NCI-H2107 treated with DMSO at 0.1 percent for 48 hours (cell line): ENCODE measurements around the gene NTN1.
"Not testable (repeated sequence)": the region's sequence is repeated elsewhere in the genome, so short reads cannot be mapped to it uniquely, and the experiment has no call there.

ENCODE experiments used
- DNase-seq: peaks from one replicate; lab custom pipeline; 2025; ENCODE audit not compliant: unreplicated experiment; lab: John Stamatoyannopoulos, UW

NTN1 gene

DNA sequence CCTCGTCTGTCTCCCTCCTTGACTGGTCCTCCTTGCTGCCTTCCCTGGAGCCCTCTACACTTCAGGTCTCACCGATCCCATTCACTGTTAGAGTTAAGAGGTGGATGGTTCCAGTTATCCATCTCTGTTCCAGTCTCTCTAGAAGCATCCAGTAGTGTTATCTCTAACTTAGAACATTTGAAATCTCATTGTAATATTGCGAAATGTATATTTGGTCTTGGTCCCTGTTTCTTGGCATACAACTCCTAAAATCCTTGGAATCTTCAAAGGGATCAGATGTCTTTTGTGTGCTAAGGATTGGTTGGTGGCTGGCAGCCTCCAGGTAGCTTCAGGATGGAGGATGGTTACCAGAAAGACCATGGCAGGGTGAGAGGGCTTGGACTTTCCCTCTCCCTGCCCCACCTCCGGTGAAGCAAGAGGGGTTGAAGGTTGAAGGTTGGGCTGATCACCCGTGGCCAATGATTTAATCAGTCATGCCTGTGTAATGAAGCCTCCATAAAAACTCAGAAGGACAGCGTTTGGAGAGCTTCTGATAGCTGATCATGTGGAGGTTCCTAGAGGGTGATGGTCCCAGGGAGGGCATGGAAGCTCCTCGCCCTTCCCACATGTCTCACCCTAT is 59.1 kb downstream of the NTN1 start:
- DNase-seq, result no peak

DNA sequence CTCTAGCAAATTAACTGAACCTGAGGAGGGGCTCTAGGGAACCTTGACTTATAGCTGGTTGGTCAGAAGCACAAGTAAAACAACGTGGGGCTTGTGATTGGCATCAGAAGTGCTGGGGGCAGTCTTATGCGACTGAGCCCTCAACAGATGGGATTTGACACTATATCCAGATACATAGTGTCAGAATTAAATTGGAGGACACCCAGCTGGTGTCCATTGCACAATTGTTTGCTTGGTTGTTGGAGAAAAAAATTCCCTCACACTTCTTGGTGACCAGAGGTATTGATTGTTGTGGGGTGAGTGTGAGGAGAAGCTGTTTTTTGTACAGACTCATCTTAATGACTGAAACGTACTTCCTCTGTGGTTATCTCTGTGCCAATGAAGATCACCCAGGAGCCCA is 59.7 kb downstream of the NTN1 start:
- no peak for DNase-seq

DNA sequence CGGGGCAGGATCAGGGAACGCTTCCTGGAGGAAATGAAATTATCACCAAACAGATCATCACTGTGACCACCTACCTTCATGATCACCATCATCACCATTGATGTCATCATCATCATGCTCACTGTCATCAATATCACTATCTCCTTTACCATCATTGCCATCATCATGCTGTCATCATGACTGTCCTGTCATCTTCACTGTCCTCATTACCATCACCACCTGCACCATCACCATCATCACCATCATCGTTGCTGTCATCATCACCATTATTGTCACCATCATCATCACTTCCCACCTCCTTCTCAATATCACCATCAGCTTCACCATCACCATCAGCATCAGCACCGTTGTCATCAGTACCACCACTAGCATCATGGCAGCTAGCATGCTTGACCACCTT is 65.3 kb downstream of the NTN1 start:
- no peak for DNase-seq

DNA sequence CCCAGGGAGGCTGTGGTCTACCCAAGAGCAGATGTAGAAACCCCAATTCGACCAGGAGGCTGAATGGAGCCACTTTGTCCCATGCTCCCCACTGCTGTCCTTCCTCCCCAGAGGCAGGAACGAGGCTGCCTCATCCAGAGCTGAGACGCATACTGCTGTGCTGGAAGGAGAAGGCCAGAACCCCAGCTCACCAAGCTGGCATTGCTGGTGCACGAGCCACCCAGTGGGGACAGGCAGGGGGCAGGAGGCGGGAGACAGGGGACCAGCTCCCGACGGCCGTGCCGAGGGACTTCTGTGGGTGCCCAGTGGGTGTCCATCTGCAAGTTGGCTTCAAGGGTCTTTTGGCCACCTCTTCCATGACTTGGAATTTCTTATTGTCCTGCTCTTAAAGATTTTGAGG is 66.6 kb downstream of the NTN1 start:
- DNase-seq, result no peak

DNA sequence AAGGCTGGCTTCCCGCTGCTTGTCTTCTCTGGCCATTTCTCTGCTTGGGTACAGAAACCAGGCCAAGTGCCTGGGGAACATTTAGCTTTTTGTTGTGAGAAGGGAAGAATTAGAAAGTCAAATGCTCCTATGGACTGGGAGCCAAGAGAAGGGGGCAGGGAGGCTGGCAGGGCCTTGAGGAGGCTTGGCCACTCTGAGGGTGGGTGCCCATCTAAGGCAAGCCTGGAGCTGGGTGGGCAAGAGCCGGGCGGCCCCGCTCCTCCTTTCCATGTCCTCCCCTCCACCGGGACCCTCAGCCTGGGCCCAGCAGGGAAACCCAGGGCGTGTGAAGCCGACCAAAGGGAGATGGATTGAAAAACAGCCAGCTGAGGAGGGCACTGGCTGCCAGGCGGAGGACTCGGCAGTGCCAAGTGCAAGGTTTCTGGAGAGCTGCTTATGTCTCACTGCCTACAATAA is 69.4 kb downstream of the NTN1 start:
- no peak for DNase-seq

DNA sequence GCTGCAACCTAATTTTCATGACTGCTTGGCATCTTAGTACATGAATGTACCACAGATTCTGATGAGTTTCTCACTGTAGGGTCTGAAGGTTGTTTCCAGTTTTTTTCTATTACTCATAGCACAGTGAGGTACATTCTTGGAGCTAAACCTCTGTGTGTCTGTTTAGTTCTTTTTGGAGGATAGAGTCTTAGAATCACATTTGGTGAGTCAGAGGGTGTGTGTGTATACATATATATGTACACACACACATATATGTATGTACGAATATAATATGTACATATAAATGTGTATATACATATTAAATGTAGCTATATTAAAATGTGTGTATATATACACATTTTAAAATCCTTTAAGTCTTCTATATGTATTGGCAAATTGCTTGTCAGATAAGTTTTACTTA is 72.9 kb downstream of the NTN1 start:
- no peak for DNase-seq

DNA sequence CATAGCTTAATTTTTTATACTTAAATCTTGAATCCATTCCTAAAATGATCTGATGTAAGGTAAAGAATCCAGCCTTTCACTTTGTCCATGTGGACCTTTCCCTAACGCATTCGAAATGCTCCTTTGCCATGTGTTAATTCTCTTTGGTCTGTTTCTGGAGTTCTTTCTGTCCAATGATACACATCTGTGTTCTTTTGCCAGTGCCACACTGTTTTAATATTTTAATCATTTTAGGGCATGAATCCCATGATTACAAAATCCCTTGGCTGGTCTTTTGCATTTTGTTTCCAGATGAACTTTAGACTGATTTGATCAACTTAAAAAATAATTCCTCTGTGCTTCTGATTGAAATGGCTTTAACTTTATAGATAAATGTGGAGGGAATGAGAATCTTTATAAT is 74.1 kb downstream of the NTN1 start:
- DNase-seq, result no peak

DNA sequence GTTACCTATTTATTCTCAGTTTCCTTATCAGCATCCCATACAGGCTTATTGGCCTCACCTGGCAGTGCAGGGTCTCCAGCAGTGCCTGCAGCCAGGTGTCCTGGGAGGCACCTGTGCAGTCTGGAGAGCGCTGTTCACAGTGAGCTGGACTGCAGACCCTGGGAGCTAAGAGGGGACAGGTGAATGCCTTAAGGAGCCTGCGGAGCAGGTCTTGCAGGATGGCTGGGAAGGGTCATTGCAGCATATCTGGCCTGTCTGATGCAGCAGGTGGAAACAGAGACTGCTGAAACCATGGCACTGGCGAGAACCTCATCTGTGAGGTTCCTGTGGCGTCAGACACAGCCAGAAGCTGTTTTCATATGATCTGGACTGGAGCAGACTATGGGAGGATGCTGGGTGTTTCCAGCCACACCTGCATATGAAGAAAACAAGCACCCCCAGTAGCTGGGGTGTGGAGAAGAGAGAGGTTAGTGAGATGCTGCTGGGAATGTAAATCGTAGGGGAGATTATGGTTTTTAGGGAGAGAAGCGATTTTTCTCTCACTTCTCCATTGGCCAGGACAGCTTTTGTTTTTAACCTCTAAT is 77.0 kb downstream of the NTN1 start:
- no peak for DNase-seq

DNA sequence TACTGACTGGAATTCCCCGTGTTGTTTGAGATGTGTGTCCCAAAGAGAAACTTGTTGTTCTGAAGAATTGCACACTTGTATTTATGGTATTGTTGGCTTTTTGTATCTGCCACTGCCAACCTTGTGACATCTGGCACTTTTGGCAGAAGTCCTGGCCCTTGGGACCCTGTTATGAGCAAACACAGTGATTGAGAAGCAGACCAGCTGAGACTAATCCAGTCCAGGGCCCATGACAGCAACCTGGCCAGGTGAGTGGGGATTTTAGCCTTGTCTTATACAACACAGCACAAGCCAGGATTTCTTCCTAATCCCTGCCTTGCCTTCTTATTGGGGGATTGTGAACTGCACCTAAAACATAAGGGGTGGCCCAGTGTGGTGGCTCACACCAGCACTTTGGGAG is 80.0 kb downstream of the NTN1 start:
- no peak for DNase-seq

DNA sequence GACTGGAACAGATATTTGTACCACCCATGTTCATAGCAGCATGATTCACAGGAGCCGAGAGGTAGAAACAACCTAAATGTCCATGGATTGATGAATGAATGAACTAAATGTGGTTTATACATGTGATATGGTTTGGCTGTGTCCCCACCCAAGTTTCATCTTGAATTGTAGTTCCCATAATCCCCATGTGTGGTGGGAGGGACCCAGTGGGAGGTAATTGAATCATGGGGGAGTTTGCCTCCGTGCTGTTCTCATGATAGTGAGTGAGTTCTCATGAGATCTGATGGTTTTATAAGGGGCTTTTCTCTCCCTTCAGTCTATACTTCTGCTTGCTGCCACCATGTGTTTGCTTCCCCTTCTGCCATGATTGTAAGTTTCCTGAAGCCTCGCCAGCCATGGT is 81.9 kb downstream of the NTN1 start:
- not testable (repeated sequence) for DNase-seq

DNA sequence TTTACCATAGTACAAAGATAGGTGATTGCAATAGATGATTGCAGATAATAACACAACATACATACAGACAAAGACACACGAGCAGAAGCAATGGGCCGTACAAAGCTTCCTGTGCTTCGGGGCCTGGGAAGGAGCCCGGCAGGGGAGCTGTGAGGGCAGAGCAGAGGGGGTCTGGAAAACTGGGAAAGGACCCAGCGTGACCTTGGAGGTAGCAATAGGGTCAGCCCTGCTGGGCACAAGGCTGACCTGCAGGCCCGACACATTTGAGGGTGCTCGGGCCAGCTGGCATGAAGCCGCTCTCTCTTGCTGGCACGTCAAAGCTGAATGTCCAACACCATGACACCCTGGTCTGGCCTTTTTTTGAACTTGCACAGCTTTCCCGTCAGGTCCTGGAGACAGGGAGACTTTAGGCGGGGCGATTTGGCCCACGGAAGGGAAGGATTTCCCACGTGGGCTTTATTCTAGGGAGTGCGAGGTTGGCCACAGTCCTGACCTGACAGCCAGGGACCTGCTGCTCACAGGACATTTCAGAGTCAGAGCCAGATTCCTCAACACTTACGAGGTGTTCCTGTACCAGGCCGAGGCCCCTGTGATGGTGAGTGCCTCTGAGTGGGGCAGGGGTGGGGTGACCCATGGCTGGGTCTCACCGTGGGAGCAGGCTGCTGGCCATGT is 83.2 kb downstream of the NTN1 start:
- DNase-seq, result no peak

DNA sequence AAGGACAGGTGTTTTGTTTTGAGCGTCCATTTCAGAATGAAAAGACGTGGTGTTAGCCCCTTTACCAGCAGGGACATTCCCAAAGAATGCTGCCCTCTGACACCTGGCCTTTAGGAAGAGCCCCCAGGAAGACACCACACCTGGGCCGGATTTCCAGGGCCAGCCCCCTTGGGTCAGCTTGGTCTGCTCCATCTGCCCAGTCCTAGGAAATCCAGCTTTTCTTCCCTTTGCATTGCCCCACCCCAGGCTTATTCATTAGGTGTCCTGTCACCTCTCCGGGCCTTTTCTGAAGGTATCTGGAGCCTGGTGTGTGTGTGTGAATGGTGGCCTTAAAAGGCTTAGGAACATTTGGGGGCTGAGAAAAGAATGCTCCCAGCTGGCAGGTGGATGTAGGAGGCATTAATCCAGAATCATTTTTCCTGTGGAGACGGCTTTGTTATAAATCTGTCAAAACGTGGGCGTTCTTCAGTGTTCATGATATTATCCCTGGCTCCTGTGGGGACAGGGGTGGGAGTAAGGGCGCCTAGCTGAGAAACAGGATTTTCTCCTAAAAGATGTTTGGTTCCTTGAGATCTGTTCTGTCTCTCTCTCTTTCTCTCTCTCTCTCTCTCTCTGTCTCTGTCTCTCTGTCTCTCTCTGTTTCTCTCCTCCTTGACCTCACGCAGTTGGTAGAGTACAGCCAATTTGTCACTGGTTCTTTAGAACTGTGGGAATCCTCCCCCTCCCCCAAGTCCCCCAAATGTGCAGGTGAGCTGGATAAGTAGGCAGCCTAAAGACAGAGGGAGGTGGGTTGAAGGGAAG is 84.0 kb downstream of the NTN1 start:
- no peak for DNase-seq

DNA sequence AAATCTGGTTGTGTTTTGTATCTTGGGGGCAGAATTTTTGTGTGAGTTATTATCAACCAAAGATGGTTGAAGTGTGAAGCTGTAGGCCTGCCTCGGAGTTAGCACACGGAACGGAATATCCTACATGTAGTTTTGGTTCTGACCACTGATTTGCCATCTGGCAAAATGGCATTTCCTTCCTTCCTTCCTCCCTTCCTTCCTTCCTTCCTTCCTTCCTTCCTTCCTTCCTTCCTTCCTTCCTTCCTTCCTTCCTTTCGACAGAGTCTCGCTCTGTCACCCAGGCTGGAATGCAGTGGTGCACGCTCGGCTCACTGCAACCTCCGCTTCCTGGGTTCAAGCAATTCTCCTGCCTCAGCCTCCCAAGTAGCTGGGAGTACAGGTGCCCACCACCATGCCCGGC is 85.0 kb downstream of the NTN1 start:
- DNase-seq, result not testable (repeated sequence)

DNA sequence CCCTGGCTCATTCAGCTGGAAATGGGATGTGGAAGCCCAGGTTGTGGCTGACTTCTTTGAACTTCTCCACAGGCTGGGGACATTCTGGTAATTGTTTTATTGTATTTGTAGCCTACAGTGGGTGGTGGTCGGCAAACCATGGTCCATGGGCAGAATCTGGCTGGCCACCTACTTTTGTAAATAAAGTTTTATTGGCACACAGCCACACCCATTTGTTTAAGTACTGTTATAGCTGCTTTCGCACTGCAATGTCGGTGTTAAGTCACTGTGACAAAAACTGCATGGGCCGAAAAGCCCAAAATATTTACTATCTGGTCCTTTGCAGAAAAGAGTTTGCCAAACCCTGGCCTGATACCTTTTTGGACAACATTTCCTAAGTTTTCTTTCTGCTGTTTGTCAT is 86.2 kb downstream of the NTN1 start:
- no peak for DNase-seq

DNA sequence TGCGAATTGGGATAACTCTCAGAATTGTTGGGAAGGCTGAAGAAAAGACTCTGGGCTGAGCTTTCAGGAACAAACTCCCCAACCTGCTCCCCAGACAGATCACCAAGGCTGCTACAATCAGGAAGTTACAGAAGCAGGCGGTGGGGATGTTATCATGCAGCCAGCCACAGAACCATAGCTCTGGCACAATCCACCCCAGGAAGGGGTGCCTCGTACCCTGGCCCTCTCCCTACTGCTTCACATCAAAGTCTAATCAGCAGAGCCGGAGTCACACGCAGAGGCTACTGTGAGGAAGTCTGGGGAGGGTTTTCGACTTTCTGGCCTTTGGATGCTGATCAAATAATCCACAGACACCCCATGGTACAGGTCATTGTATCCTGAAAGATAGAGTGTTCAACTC is 86.8 kb downstream of the NTN1 start:
- no peak for DNase-seq

DNA sequence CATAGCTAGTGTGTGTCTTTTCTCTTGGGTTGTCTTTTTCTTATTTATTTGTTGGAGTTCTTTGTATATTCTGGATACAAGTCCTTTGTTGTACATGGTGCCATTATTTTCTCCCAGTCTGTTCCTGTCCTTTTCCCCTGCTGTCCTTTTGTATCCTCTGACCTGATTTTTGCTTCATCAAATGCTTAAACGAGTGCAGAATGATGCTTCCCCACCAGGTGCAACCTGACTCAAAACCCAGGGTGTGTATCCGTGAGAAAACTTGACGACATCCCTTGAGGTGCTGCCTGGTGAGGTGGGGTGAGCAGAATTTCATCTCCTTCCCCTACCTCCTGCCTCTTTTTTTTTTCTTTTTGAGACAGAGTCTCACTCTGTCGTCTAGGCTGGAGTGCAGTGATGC is 88.6 kb downstream of the NTN1 start:
- DNase-seq, result no peak

DNA sequence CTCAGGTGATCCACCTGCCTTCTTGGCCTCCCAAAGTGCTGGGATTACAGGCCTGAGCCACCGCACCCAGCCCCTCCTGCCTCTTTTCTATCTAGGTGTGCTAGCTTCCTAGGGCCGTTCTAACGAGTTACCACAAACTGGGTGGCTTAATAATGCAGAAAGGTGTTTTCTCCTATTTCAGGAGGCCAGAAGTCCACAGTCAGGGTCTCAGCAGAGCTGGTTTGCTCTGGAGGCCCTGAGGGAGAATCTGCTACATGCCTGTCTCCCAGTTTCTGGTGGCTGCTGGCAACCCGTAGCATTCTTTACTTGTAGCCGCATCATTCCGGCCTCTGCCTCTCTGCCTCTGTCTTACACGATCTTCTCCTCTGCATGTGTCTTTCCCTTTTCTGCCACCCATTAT is 89.2 kb downstream of the NTN1 start:
- no peak for DNase-seq

DNA sequence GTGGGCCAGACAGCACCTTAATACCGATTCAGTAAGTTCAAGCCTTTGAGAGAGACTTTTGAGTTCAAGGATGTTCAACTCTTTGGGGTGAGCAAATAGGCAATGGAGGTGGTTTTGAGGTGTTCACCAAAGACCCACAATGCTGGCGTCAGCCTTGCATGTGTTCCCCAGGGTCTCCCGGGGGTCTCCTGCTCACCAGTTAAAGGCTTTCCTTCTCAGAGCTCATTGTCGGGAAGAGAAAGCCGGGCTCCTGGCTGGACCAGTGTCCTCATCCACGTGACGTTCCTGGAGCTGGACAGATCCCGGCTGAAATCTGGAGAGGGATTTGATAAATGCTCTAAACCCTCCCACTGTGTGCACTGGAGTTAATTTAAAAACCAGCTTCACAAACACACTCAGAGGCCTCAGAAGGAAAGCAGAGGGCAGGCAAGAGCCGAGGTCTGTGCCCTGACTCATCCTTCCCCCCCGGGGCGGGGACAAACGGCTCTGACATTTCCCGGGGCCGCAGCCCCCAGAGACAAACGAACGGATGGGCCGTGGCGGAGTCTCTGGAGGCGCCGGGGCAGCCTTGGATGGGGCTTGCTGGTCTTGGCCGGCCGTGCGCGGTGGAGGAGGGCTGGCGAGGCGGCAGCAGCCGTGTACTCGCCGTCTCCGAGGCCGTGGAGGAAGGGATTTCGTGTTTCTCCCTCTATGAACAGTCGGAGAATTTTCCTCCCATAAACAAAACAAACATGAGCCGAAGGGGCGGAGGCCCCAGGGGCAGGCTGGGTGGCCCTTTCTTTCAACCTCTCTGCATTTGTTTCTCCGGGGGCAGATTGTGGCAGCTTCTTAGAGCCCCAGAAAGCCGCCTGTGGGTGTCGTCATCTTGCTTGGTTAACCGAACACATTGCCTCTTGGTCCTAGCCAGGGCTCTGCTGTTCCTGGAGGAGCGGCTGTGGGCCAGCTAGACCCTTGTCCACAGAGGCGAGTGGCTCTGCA is 94.2 kb downstream of the NTN1 start:
- no peak for DNase-seq

DNA sequence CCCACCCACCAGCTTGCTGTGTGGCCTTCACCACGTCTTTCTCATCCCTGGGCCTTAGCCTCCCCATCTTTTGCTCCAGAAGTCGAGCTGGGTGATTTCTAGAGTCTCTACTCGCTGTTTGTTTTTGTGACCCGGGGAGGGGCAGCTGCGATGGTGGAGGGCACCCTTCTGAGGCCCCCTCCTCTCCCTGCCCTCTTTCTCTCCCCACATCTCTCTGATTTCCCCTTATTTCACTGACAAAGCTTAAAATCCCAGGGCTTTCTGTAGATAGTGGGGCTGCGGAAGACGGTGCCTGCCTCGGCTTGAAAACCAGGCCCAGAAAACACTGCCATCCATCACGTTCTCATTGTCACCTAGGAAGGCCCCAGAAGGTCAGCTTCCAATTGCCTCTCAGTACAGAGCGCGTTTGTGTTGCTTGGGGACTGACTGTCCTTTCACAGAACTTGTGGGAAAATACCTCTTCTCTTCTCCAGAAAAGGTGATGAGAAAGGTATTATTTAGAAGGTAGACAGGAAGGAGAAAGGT is 95.1 kb downstream of the NTN1 start:
- DNase-seq, result no peak

DNA sequence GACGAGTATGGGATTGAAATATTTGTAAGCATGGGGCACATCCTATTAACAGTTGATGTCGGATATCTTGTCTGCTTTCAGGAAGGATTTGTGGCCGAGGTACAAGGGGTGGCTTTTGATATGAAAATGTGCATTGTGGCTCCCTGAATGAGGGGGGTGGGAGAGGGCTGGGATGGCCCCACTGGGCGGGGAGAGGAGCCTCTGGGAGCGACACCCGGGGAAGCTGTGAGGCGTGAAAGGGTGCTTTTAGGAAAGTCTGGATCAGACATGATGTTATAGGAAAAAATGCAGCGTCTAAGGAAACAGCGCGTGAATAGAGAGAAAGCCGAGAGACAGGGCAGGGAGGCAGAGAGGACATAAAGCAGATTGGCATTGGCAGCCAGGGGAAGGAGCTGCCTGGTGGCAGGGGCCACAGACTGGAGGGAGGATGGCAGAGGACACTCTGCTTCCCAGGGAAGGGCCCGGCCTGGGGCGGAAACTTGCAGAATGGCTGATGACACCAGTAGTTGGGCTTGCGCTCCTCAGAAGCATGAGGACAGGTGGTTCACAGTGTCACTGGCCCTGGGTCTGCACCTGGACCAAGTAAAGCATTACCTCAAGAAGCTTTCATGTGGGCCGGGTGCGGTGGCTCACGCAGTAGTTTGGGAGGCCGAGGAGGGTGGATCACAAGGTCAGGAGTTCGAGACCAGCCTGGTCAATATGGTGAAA is 95.7 kb downstream of the NTN1 start:
- DNase-seq, result no peak
